A549 (cell line): Measurements from ENCODE around the gene PRRX2. TPM values are rescaled to one million over a fixed set of nuclear protein-coding genes. Genes with fewer than 3 reads are reported as not detected.

Source experiments
- ATAC-seq, 2 experiments: fragments of 200-7000 bp in 1 of 2; fragments of >200 bp in 1 of 2; cut with Nextera tagmentation in 1 of 2; cut with Tn5 transposase in 1 of 2; 3 replicates each; pipeline versions ENCODE4 v1.8.0 to v1.9.1; 2018 to 2020; ENCODE audit warnings: mild to moderate bottlenecking in 1 of 2, moderate library complexity in 1 of 2
- CTCF ChIA-PET: fragments of 300-600 bp; sonication (Branson Sonifier 250); formaldehyde crosslinking; extraction: SDS; loops from one replicate; lab custom pipeline; 2021; ENCODE audit warnings: antibody characterized with exemption, inconsistent platforms; lab: Yijun Ruan, JAX
- POLR2A ChIA-PET: fragments of 350-600 bp; formaldehyde crosslinking; extraction: SDS; loops from one replicate; lab custom pipeline; 2021; ENCODE audit warnings: antibody characterized with exemption, inconsistent platforms; lab: Yijun Ruan, JAX
- DNase-seq, 2 experiments: peaks; one replicate each; pipeline versions ENCODE4 v3.0.0 to v3.0.0-alpha.2; 2011 to 2016; ENCODE audit warnings: low read depth in 1 of 2, low spot score in 1 of 2
- FAIRE-seq: peaks from 2 replicates; lab custom pipeline; 2011; peaks lifted over from hg19 to GRCh38; lab: Jason Lieb, UNC
- H3K27ac ChIP-seq, 2 experiments: fragments of >200 bp; sonication (Bioruptor Twin); formaldehyde crosslinking; 3 replicates each; pipeline ENCODE4 v1.5.1; 2016 to 2017
- H3K4me1 ChIP-seq: fragments of >200 bp; sonication (Bioruptor Twin); formaldehyde crosslinking; 3 replicates; pipeline ENCODE4 v1.6.1; 2016
- H3K4me2 ChIP-seq: fragments of >200 bp; sonication (Bioruptor Twin); formaldehyde crosslinking; 3 replicates; pipeline ENCODE4 v1.6.1; 2016
- H3K4me3 ChIP-seq: fragments of >200 bp; sonication (Bioruptor Twin); formaldehyde crosslinking; 3 replicates; pipeline ENCODE4 v1.5.1; 2016
- H3K9me3 ChIP-seq: fragments of >200 bp; sonication (Bioruptor Twin); formaldehyde crosslinking; 3 replicates; pipeline ENCODE4 v1.6.1; 2016
- CHD2 ChIP-seq: fragments of 150-350 bp; IDR thresholded peaks from 2 replicates; pipeline ENCODE4 v1.6.1; 2014; ENCODE audit warnings: low read length; ENCODE audit not compliant: partially characterized antibody
- FOSB ChIP-seq: fragments of 250-450 bp; sonication (Bioruptor Pico); IDR thresholded peaks from 2 replicates; pipeline ENCODE4 v1.5.0; 2020; ENCODE audit warnings: mild to moderate bottlenecking, moderate library complexity
- FOSL2 ChIP-seq, 2 experiments: fragments of 450-650 bp in 1 of 2; fragments of >200 bp in 1 of 2; sonication (Bioruptor Twin) in 1 of 2; formaldehyde crosslinking; IDR thresholded peaks; 2 replicates each; pipeline versions ENCODE4 v1.5.0 to v1.6.1; 2016 to 2020; ENCODE audit warnings: mild to moderate bottlenecking in 1 of 2, moderate library complexity in 1 of 2
- HDAC2 ChIP-seq: fragments of 200-600 bp; sonication (generic); IDR thresholded peaks from 2 replicates; pipeline ENCODE4 v1.6.1; 2016
- HOXB13 ChIP-seq: fragments of 250-450 bp; sonication (Bioruptor Pico); IDR thresholded peaks from 2 replicates; pipeline ENCODE4 v1.5.0; 2020; ENCODE audit warnings: low read depth, mild to moderate bottlenecking, moderate library complexity
- HOXB5 ChIP-seq: fragments of 250-450 bp; sonication (Bioruptor Pico); IDR thresholded peaks from 2 replicates; pipeline ENCODE4 v1.5.0; 2020; ENCODE audit warnings: mild to moderate bottlenecking, moderate library complexity
- JUNB ChIP-seq: fragments of >200 bp; sonication (Bioruptor Twin); formaldehyde crosslinking; IDR thresholded peaks from 2 replicates; pipeline ENCODE4 v1.6.1; 2016
- KDM1A ChIP-seq: fragments of 200-600 bp; sonication (generic); IDR thresholded peaks from 2 replicates; pipeline ENCODE4 v1.6.1; 2016; ENCODE audit warnings: low read depth, mild to moderate bottlenecking
- KDM5A ChIP-seq: fragments of 200-600 bp; sonication (generic); IDR thresholded peaks from 2 replicates; pipeline ENCODE4 v1.6.1; 2016; ENCODE audit warnings: antibody characterized with exemption, mild to moderate bottlenecking
- MAFK ChIP-seq: fragments of 450-650 bp; IDR thresholded peaks from 2 replicates; pipeline ENCODE4 v1.6.1; 2014; ENCODE audit not compliant: partially characterized antibody
- MAZ ChIP-seq: fragments of 150-350 bp; IDR thresholded peaks from 2 replicates; pipeline ENCODE4 v1.6.1; 2014; ENCODE audit warnings: antibody characterized with exemption, low read depth, low read length, borderline replicate concordance
- MYC ChIP-seq: IDR thresholded peaks from 2 replicates; pipeline ENCODE4 v1.6.1; 2012; ENCODE audit warnings: mild to moderate bottlenecking, inconsistent platforms, low read length, improper control_type of control experiment, borderline replicate concordance
- NR3C1 ChIP-seq: fragments of >200 bp; sonication (Bioruptor Twin); formaldehyde crosslinking; IDR thresholded peaks from 3 replicates; pipeline ENCODE4 v1.6.1; 2017
- PHF8 ChIP-seq: fragments of 200-600 bp; sonication (generic); IDR thresholded peaks from 2 replicates; pipeline ENCODE4 v1.6.1; 2016; ENCODE audit warnings: low read depth, mild to moderate bottlenecking, antibody characterized with exemption, moderate library complexity, borderline replicate concordance
- POLR2A ChIP-seq: IDR thresholded peaks from 2 replicates; pipeline ENCODE4 v1.6.1; 2012; ENCODE audit warnings: mild to moderate bottlenecking, low read length
- RAD21 ChIP-seq, 2 experiments: fragments of >200 bp in 1 of 2; sonication (Bioruptor Twin) in 1 of 2; formaldehyde crosslinking in 1 of 2; IDR thresholded peaks in 1 of 2; conservative IDR thresholded peaks in 1 of 2; 2 replicates in 1 of 2; 3 replicates in 1 of 2; pipeline ENCODE4 v1.6.1; 2012 to 2018; ENCODE audit warnings: inconsistent platforms in 1 of 2
- SMC3 ChIP-seq: fragments of >200 bp; sonication (Bioruptor Twin); formaldehyde crosslinking; IDR thresholded peaks from 3 replicates; pipeline ENCODE4 v1.6.1; 2018; ENCODE audit warnings: inconsistent platforms
- TFCP2L1 ChIP-seq: fragments of 250-450 bp; sonication (Bioruptor Pico); IDR thresholded peaks from 2 replicates; pipeline ENCODE4 v1.5.0; 2021; ENCODE audit warnings: mild to moderate bottlenecking
- WGBS: methylation state at CpG from one replicate; pipeline ENCODE4 v1.1.6; 2017; ENCODE audit errors: missing lambda C conversion rate; 5-methylcytosine and 5-hydroxymethylcytosine counted together
- polyA plus RNA-seq, 4 experiments: library from polyadenylated mRNA; depleted of rRNA in 3 of 4; stranded (reverse); fragments of >200 nt; fragmentation: RNase III in 1 of 4; extraction: RNeasy Plus Mini Kit Qiagen cat#74134 plus additional on column Dnase treatment in 1 of 4; gene quantifications; 2 replicates in 3 of 4; 3 replicates in 1 of 4; pipeline ENCODE4 v1.2.3, GENCODE V29; 2011 to 2017
- TF ChIP-seq, protein P1 (sequence below): fragments of 200-600 bp; sonication (generic); IDR thresholded peaks from 2 replicates; pipeline ENCODE4 v1.6.1; 2016; ENCODE audit warnings: antibody characterized with exemption, mild to moderate bottlenecking, moderate library complexity
- TF ChIP-seq, protein P2 (sequence below): fragments of 150-350 bp; IDR thresholded peaks from 2 replicates; pipeline ENCODE4 v1.6.1; 2014; ENCODE audit warnings: low read depth, mild to moderate bottlenecking, low read length
- TF ChIP-seq, protein P3 (sequence below): fragments of >200 bp; sonication (Bioruptor Twin); formaldehyde crosslinking; IDR thresholded peaks from 2 replicates; pipeline ENCODE4 v1.6.1; 2016
- TF ChIP-seq, protein P4 (sequence below): IDR thresholded peaks from 2 replicates; pipeline ENCODE4 v1.6.1; 2012
- TF ChIP-seq, protein P5 (sequence below): IDR thresholded peaks from 2 replicates; pipeline ENCODE4 v1.6.1; 2012
- TF ChIP-seq, protein P6 (sequence below): fragments of 450-650 bp; IDR thresholded peaks from 2 replicates; pipeline ENCODE4 v1.6.1; 2014; ENCODE audit warnings: antibody characterized with exemption
- TF ChIP-seq, protein P7 (sequence below): fragments of >200 bp; sonication (Bioruptor Twin); formaldehyde crosslinking; IDR thresholded peaks from 3 replicates; pipeline ENCODE4 v1.5.1; 2016

Gene PRRX2
- polyA plus RNA-seq, 2 of the 4 experiments (the other 2 are of a cell fraction), result 0.90 to 2.7 TPM

DNA sequence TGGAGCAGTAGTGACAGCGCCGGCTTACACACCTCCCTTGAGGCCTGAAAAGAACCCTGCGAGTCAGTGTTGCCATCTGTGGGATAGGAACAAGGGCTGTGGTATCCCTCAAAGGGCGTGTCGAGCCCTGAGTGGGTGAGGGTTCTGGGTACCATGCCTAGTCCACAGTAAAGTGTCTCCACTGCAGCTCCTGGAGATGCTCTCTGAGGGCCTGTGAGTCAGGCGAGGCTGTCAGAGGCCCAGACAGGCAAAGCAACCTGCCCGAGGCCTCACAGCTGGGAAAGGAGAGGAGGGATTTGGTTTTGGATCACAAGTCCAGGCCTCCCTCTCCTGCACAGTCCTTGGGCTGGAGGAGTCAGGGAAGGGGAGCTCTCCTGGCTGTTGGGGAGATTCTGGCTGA is 6.1 kb downstream of the PRRX2 start:
- peak; percentile 11 to 16; a peak in 1 of 6 replicates for ATAC-seq
- TF ChIP-seq HDAC2 (no peak), KDM5A (no peak), MAFK (no peak), PHF8 (no peak), SMC3 (no peak), RAD21 (conservative IDR thresholded peaks at IDR 0.05 in 1 of 2, IDR thresholded peaks at IDR 0.05 in 1 of 2) (no peak), FOSB (CRISPR knock-in tag) (no peak), JUNB (no peak), NR3C1 (no peak)
- no peak for FAIRE-seq

DNA sequence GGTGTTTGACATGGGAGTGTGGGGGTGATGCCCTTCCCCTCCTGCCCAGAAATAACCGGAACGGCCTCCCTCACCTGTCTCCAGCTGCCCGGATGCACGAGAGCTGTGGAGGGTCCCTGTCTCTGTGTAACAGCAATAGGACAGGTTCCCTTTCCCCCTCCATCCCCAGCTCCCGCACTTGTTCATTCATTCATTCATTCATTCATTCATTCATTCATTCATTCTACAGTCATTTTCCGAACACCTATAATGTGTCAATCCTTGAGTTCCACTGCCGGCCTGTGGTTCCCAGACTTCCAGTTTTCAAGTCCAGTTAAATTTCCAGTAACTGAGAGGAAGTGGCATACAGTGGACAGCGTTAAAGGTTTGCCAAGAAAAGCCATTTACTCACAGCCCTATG is 7.3 kb downstream of the PRRX2 start:
- DNase-seq, result no peak
- no peak for TF ChIP-seq MAZ
- no peak for TF ChIP-seq NR3C1
- TF ChIP-seq, protein P1, sequence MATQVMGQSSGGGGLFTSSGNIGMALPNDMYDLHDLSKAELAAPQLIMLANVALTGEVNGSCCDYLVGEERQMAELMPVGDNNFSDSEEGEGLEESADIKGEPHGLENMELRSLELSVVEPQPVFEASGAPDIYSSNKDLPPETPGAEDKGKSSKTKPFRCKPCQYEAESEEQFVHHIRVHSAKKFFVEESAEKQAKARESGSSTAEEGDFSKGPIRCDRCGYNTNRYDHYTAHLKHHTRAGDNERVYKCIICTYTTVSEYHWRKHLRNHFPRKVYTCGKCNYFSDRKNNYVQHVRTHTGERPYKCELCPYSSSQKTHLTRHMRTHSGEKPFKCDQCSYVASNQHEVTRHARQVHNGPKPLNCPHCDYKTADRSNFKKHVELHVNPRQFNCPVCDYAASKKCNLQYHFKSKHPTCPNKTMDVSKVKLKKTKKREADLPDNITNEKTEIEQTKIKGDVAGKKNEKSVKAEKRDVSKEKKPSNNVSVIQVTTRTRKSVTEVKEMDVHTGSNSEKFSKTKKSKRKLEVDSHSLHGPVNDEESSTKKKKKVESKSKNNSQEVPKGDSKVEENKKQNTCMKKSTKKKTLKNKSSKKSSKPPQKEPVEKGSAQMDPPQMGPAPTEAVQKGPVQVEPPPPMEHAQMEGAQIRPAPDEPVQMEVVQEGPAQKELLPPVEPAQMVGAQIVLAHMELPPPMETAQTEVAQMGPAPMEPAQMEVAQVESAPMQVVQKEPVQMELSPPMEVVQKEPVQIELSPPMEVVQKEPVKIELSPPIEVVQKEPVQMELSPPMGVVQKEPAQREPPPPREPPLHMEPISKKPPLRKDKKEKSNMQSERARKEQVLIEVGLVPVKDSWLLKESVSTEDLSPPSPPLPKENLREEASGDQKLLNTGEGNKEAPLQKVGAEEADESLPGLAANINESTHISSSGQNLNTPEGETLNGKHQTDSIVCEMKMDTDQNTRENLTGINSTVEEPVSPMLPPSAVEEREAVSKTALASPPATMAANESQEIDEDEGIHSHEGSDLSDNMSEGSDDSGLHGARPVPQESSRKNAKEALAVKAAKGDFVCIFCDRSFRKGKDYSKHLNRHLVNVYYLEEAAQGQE, result no peak
- TF ChIP-seq, protein P2, sequence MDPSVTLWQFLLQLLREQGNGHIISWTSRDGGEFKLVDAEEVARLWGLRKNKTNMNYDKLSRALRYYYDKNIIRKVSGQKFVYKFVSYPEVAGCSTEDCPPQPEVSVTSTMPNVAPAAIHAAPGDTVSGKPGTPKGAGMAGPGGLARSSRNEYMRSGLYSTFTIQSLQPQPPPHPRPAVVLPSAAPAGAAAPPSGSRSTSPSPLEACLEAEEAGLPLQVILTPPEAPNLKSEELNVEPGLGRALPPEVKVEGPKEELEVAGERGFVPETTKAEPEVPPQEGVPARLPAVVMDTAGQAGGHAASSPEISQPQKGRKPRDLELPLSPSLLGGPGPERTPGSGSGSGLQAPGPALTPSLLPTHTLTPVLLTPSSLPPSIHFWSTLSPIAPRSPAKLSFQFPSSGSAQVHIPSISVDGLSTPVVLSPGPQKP, result no peak
- TF ChIP-seq, protein P3, sequence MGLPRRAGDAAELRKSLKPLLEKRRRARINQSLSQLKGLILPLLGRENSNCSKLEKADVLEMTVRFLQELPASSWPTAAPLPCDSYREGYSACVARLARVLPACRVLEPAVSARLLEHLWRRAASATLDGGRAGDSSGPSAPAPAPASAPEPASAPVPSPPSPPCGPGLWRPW, result no peak
- TF ChIP-seq FOSL2 (IDR thresholded peaks at IDR 0.05), result no peak
- no peak for TF ChIP-seq FOSL2 (CRISPR knock-in tag; IDR thresholded peaks at IDR 0.05)
- TF ChIP-seq, protein P4, sequence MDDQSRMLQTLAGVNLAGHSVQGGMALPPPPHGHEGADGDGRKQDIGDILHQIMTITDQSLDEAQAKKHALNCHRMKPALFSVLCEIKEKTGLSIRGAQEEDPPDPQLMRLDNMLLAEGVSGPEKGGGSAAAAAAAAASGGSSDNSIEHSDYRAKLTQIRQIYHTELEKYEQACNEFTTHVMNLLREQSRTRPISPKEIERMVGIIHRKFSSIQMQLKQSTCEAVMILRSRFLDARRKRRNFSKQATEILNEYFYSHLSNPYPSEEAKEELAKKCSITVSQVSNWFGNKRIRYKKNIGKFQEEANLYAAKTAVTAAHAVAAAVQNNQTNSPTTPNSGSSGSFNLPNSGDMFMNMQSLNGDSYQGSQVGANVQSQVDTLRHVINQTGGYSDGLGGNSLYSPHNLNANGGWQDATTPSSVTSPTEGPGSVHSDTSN, result no peak
- TF ChIP-seq HOXB13, result no peak

More for the DNA sequence above, 6.1 kb downstream of the PRRX2 start:
- Histone ChIP-seq H3K4me1 (peaks cover 8% of the 10 kb centered on the region; the same call in 1 of the 3 replicates), H3K4me2 (no peak overlapping the region), H3K4me3 (no peak overlapping the region), H3K9me3 (no peaks in the 10 kb centered on the region), H3K27ac (no peak overlapping the region)
- WGBS, result 86% methylated on average over 7 of the region's 7 CpGs
- POLR2A ChIA-PET, result no interaction called here
- CTCF ChIA-PET, result interaction anchor here (1.0 to 1.6 kb wide), 5 partner anchors 15 to 66 kb away, joined by 3 to 6 read pairs (median 4); no protein-coding TSS in a partner anchor
- DNase-seq, result no peak

DNA sequence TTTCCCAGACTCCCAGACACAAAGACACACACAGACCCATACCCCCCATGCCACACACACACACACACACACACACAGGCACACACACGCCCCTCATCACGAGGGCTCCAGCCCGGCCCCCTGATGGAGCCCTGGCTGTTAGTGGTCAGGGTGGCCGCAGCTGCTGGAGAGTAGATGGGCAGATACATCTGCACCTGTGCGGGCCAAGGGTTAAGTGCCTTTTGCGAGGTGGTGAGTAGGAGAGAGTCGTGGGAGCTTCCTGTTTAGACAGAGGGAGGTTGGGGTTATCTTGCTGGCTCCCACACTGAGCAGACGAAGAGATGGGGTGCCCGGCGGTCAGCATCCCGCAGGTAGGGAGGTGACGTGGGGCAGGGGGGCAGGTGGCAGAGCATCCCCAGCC is 8.2 kb downstream of the PRRX2 start:
- POLR2A ChIA-PET, result no interaction called here
- 81% methylated on average over 10 of the region's 12 CpGs for WGBS
- H3K4me2 ChIP-seq, result no peak overlapping the region
- DNase-seq (no peak), ATAC-seq (no peak), FAIRE-seq (no peak)
- H3K9me3 ChIP-seq, result no peaks in the 10 kb centered on the region
- no peaks in the 10 kb centered on the region for H3K4me1 ChIP-seq
- TF ChIP-seq, protein P5, sequence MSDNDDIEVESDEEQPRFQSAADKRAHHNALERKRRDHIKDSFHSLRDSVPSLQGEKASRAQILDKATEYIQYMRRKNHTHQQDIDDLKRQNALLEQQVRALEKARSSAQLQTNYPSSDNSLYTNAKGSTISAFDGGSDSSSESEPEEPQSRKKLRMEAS, result no peak
- TF ChIP-seq POLR2A (no peak), KDM1A (no peak), MYC (no peak), HOXB5 (no peak), TFCP2L1 (CRISPR knock-in tag) (no peak), MAFK (no peak), CHD2 (no peak)
- TF ChIP-seq, protein P6, sequence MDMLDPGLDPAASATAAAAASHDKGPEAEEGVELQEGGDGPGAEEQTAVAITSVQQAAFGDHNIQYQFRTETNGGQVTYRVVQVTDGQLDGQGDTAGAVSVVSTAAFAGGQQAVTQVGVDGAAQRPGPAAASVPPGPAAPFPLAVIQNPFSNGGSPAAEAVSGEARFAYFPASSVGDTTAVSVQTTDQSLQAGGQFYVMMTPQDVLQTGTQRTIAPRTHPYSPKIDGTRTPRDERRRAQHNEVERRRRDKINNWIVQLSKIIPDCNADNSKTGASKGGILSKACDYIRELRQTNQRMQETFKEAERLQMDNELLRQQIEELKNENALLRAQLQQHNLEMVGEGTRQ, result no peak
- TF ChIP-seq, protein P7, sequence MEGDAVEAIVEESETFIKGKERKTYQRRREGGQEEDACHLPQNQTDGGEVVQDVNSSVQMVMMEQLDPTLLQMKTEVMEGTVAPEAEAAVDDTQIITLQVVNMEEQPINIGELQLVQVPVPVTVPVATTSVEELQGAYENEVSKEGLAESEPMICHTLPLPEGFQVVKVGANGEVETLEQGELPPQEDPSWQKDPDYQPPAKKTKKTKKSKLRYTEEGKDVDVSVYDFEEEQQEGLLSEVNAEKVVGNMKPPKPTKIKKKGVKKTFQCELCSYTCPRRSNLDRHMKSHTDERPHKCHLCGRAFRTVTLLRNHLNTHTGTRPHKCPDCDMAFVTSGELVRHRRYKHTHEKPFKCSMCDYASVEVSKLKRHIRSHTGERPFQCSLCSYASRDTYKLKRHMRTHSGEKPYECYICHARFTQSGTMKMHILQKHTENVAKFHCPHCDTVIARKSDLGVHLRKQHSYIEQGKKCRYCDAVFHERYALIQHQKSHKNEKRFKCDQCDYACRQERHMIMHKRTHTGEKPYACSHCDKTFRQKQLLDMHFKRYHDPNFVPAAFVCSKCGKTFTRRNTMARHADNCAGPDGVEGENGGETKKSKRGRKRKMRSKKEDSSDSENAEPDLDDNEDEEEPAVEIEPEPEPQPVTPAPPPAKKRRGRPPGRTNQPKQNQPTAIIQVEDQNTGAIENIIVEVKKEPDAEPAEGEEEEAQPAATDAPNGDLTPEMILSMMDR, result no peak
- no peak overlapping the region for H3K27ac ChIP-seq
- H3K4me3 ChIP-seq, result no peak overlapping the region
- CTCF ChIA-PET, result interaction anchor here (1.1 to 4.5 kb wide), 9 partner anchors 16 to 535 kb away, joined by 3 to 22 read pairs (median 5); no protein-coding TSS in a partner anchor

More for the DNA sequence above, 7.3 kb downstream of the PRRX2 start:
- ChIA-PET CTCF (interaction anchor here (1.1 to 1.6 kb wide), 5 partner anchors 17 to 534 kb away, joined by 3 to 6 read pairs (median 5); no protein-coding TSS in a partner anchor), POLR2A (no interaction called here)
- 87% methylated on average over 8 of the region's 8 CpGs for WGBS
- Histone ChIP-seq H3K9me3 (no peaks in the 10 kb centered on the region), H3K4me3 (no peak overlapping the region), H3K27ac (no peak overlapping the region), H3K4me2 (no peak overlapping the region), H3K4me1 (peaks cover 4% of the 10 kb centered on the region; the same call in 1 of the 3 replicates)
- no peak for ATAC-seq
- no peak for FAIRE-seq
